H9 (cell line): ENCODE measurements around the gene DEAF1. TPM values are rescaled to one million over a fixed set of nuclear protein-coding genes. Genes with fewer than 3 reads are reported as not detected.

ENCODE experiments used
- DNase-seq: peaks from one replicate; pipeline ENCODE4 v3.0.0-alpha.2; 2017
- H2AFZ ChIP-seq: one replicate; pipeline ENCODE4 v1.6.1; 2013; ENCODE audit warnings: mild to moderate bottlenecking, low read length, control low read depth, moderate library complexity
- H2AK5ac ChIP-seq: 2 replicates; pipeline ENCODE4 v1.6.1; 2013; ENCODE audit warnings: low read length, control low read depth, mixed read lengths; ENCODE audit not compliant: insufficient read length
- H2BK120ac ChIP-seq: one replicate; pipeline ENCODE4 v1.6.1; 2013; ENCODE audit warnings: low read depth, mild to moderate bottlenecking, low read length, control low read depth, inconsistent platforms; ENCODE audit not compliant: poor library complexity, severe bottlenecking
- H2BK12ac ChIP-seq: 2 replicates; pipeline ENCODE4 v1.6.1; 2013; ENCODE audit warnings: low read length, control low read depth, mixed read lengths, low read depth; ENCODE audit not compliant: insufficient read length
- H2BK15ac ChIP-seq: 2 replicates; pipeline ENCODE4 v1.6.1; 2013; ENCODE audit warnings: low read depth, low read length, control low read depth
- H2BK20ac ChIP-seq: one replicate; pipeline ENCODE4 v1.6.1; 2013; ENCODE audit warnings: low read depth, mild to moderate bottlenecking, low read length, control low read depth, inconsistent platforms; ENCODE audit not compliant: poor library complexity, severe bottlenecking
- H2BK5ac ChIP-seq: 2 replicates; pipeline ENCODE4 v1.6.1; 2013; ENCODE audit warnings: low read length, control low read depth, mixed read lengths; ENCODE audit not compliant: insufficient read length
- H3K14ac ChIP-seq: 2 replicates; pipeline ENCODE4 v1.6.1; 2013; ENCODE audit warnings: low read length, control low read depth; ENCODE audit not compliant: insufficient read depth
- H3K18ac ChIP-seq: 2 replicates; pipeline ENCODE4 v1.6.1; 2013; ENCODE audit warnings: low read depth, mild to moderate bottlenecking, mixed read lengths, low read length, control low read depth; ENCODE audit not compliant: insufficient read length
- H3K23ac ChIP-seq: 2 replicates; pipeline ENCODE4 v1.6.1; 2013; ENCODE audit warnings: low read length, control low read depth, mixed read lengths, low read depth; ENCODE audit not compliant: insufficient read length
- H3K23me2 ChIP-seq: 2 replicates; pipeline ENCODE4 v1.6.1; 2013; ENCODE audit warnings: low read depth, mild to moderate bottlenecking, mixed read lengths, low read length, control low read depth; ENCODE audit not compliant: insufficient read length, poor library complexity, severe bottlenecking
- H3K27ac ChIP-seq: 2 replicates; pipeline ENCODE4 v1.5.1; 2013; ENCODE audit warnings: low read length, control low read depth, mixed read lengths, low read depth; ENCODE audit not compliant: insufficient read length
- H3K27me3 ChIP-seq: 2 replicates; pipeline ENCODE4 v1.6.1; 2013; ENCODE audit warnings: low read length, control low read depth, inconsistent platforms; ENCODE audit not compliant: insufficient read depth
- H3K4ac ChIP-seq: 2 replicates; pipeline ENCODE4 v1.6.1; 2013; ENCODE audit warnings: low read depth, mild to moderate bottlenecking, control low read depth, inconsistent platforms, low read length, moderate library complexity
- H3K4me1 ChIP-seq: 2 replicates; pipeline ENCODE4 v1.6.1; 2013; ENCODE audit warnings: low read length, control low read depth, inconsistent platforms; ENCODE audit not compliant: insufficient read depth
- H3K4me2 ChIP-seq: 2 replicates; pipeline ENCODE4 v1.6.1; 2013; ENCODE audit warnings: low read length, control low read depth, mixed read lengths; ENCODE audit not compliant: insufficient read length, insufficient read depth
- H3K56ac ChIP-seq: 2 replicates; pipeline ENCODE4 v1.6.1; 2013; ENCODE audit warnings: low read depth, mild to moderate bottlenecking, mixed read lengths, low read length, control low read depth; ENCODE audit not compliant: insufficient read length
- H3K79me1 ChIP-seq: 2 replicates; pipeline ENCODE4 v1.6.1; 2013; ENCODE audit warnings: low read depth, mild to moderate bottlenecking, moderate library complexity, low read length, control low read depth, inconsistent platforms; ENCODE audit not compliant: insufficient read depth, poor library complexity, severe bottlenecking
- H3K79me2 ChIP-seq: 2 replicates; pipeline ENCODE4 v1.6.1; 2013; ENCODE audit warnings: low read length, control low read depth, inconsistent platforms; ENCODE audit not compliant: insufficient read depth
- H3K9ac ChIP-seq: 2 replicates; pipeline ENCODE4 v1.6.1; 2013; ENCODE audit warnings: low read length, control low read depth, mixed read lengths; ENCODE audit not compliant: insufficient read length; ENCODE audit errors: extremely low read depth
- H3K9me3 ChIP-seq: one replicate; pipeline ENCODE4 v1.6.1; 2013; ENCODE audit warnings: low read depth, low read length, inconsistent platforms; ENCODE audit not compliant: control insufficient read depth
- H3T11ph ChIP-seq: one replicate; pipeline ENCODE4 v1.6.1; 2013; ENCODE audit warnings: mild to moderate bottlenecking, low read length, control low read depth, inconsistent platforms
- H4K20me1 ChIP-seq: one replicate; pipeline ENCODE4 v1.6.1; 2013; ENCODE audit not compliant: control insufficient read depth, insufficient read length, insufficient read depth
- H4K5ac ChIP-seq: 2 replicates; pipeline ENCODE4 v1.6.1; 2013; ENCODE audit warnings: low read depth, mild to moderate bottlenecking, mixed read lengths, low read length, control low read depth; ENCODE audit not compliant: insufficient read length
- H4K8ac ChIP-seq: replicated peaks from 2 replicates; pipeline ENCODE4 v1.6.1; 2013; ENCODE audit warnings: low read length, control low read depth, mixed read lengths, low read depth; ENCODE audit not compliant: insufficient read length
- H4K91ac ChIP-seq: 2 replicates; pipeline ENCODE4 v1.6.1; 2013; ENCODE audit warnings: low read depth, mild to moderate bottlenecking, moderate library complexity, mixed read lengths, low read length, control low read depth; ENCODE audit not compliant: insufficient read length
- H3K27ac Mint-ChIP-seq, 3 experiments: 2 replicates in 2 of 3; 3 replicates in 1 of 3; pipeline ENCODE4 v1.8.0; 2020 to 2021; ENCODE audit warnings: mixed read lengths in 3 of 3, mild to moderate bottlenecking in 1 of 3, moderate library complexity in 1 of 3
- H3K27me3 Mint-ChIP-seq: 2 replicates; pipeline ENCODE4 v1.8.0; 2021; ENCODE audit warnings: low read depth, mild to moderate bottlenecking, moderate library complexity, mixed read lengths
- H3K36me3 Mint-ChIP-seq, 3 experiments: 2 replicates in 2 of 3; 3 replicates in 1 of 3; pipeline ENCODE4 v1.8.0; 2020 to 2021; ENCODE audit warnings: low read depth in 3 of 3, mixed read lengths in 3 of 3; ENCODE audit not compliant: insufficient read depth in 1 of 3
- H3K4me1 Mint-ChIP-seq, 2 experiments: 2 replicates each; pipeline ENCODE4 v1.8.0; 2020; ENCODE audit warnings: mixed read lengths in 2 of 2
- H3K4me3 Mint-ChIP-seq, 2 experiments: 2 replicates in 1 of 2; 3 replicates in 1 of 2; pipeline ENCODE4 v1.8.0; 2020 to 2021; ENCODE audit warnings: mild to moderate bottlenecking in 2 of 2, mixed read lengths in 2 of 2, moderate library complexity in 1 of 2
- H3K9me3 Mint-ChIP-seq, 2 experiments: 2 replicates in 1 of 2; 3 replicates in 1 of 2; pipeline ENCODE4 v1.8.0; 2020; ENCODE audit warnings: mild to moderate bottlenecking in 2 of 2, mixed read lengths in 2 of 2, moderate library complexity in 1 of 2
- WGBS: extraction: QIAGEN DNeasy Blood & Tissue Kit; methylation state at CpG from one replicate; pipeline ENCODE4 v1.1.7; 2013; ENCODE audit warnings: missing lambda C conversion rate, low lambda C conversion rate, mixed read lengths; ENCODE audit not compliant: insufficient read length; ENCODE audit errors: extremely low coverage; 5-methylcytosine and 5-hydroxymethylcytosine counted together
- total RNA-seq: library from RNA; stranded (reverse); gene quantifications from 2 replicates; pipeline ENCODE4 v1.2.1, GENCODE V29; 2021
- TF ChIP-seq, protein P1 (sequence below): fragments of 200-600 bp; sonication (generic); conservative IDR thresholded peaks from 3 replicates; pipeline ENCODE4 v1.8.0; 2021; ENCODE audit warnings: antibody characterized with exemption, mild to moderate bottlenecking

Gene DEAF1
- total RNA-seq, 1 experiment from 2014 or later, result 67.3 TPM

DNA sequence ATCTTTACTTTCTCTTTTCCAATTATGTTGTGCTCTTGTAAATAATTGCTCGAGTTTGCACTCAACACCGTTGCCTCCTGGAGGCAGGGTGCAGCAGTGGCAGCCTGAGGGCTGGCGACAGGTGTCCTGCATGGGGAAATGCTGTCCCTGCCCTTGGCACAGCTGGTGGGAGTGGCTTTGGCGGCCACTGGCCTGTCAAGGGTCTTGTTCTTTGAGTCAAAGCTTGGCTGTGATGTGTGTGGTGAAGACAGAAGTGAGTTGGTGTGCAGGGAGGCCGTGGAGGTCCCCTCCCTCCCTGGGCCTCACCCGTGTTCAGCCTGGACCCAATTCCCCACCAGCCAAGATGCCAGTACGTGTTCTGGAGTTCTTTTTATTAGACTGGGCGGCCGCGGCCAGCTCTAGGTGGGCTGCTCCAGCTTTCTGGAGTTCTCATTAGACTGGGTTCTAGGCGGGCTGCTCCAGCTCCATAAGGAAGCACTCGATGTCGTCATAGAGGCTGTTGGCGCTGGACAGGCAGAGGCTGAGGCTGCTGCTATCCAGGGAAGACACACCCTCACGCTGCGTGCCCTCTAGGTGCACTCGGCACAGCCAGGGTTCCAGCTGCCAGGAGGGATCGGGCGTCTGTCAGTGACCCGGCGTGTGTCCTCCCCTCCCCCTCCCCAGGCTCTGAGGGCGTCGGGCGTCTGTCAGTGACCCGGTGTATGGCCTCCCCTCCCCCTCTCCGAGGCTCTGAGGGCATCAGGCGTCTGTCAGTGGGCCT, 82.6 kb downstream of the DEAF1 start:
- Histone ChIP-seq H3T11ph (no peak overlapping the region), H3K14ac (no peak overlapping the region), H2AK5ac (no peak overlapping the region), H3K27me3 (no peaks in the 10 kb centered on the region), H4K20me1 (no peaks in the 10 kb centered on the region), H4K8ac (no peak overlapping the region), H3K4me2 (no peak overlapping the region), H3K79me2 (no peaks in the 10 kb centered on the region), H3K18ac (no peak overlapping the region), H3K9ac (no peak overlapping the region), H3K79me1 (no peaks in the 10 kb centered on the region), H2BK15ac (no peak overlapping the region), H2BK5ac (no peak overlapping the region), H4K91ac (no peak overlapping the region), H2AFZ (no peak overlapping the region), H3K23ac (no peak overlapping the region), H2BK20ac (no peak overlapping the region), H2BK120ac (no peak overlapping the region), H3K27ac (no peak overlapping the region), H3K23me2 (peaks cover 4% of the 10 kb centered on the region), H3K56ac (no peak overlapping the region), H3K4ac (no peak overlapping the region), H3K9me3 (no peaks in the 10 kb centered on the region), H2BK12ac (no peak overlapping the region), H4K5ac (no peak overlapping the region), H3K4me1 (no peaks in the 10 kb centered on the region)
- Mint-ChIP-seq H3K27me3 (no peaks in the 10 kb centered on the region), H3K4me3 (peak overlapping the region in 1 of 2 experiments; percentile 52; a peak in 1 of 5 replicates), H3K36me3 (peaks cover 10 to 42% (median 41%) of the 10 kb centered on the region in 3 experiments; a peak in 6 of 7 replicates), H3K4me1 (peaks cover 4 to 6% of the 10 kb centered on the region in 2 experiments; a peak in 3 of 4 replicates), H3K27ac (peak overlapping the region in 2 of 3 experiments; percentile 71 to 90; a peak in 5 of 7 replicates), H3K9me3 (no peaks in the 10 kb centered on the region)
- WGBS, result no CpG with 5 or more reads among the region's 27 CpGs
- DNase-seq, result peak; percentile 68
- TF ChIP-seq, protein P1, sequence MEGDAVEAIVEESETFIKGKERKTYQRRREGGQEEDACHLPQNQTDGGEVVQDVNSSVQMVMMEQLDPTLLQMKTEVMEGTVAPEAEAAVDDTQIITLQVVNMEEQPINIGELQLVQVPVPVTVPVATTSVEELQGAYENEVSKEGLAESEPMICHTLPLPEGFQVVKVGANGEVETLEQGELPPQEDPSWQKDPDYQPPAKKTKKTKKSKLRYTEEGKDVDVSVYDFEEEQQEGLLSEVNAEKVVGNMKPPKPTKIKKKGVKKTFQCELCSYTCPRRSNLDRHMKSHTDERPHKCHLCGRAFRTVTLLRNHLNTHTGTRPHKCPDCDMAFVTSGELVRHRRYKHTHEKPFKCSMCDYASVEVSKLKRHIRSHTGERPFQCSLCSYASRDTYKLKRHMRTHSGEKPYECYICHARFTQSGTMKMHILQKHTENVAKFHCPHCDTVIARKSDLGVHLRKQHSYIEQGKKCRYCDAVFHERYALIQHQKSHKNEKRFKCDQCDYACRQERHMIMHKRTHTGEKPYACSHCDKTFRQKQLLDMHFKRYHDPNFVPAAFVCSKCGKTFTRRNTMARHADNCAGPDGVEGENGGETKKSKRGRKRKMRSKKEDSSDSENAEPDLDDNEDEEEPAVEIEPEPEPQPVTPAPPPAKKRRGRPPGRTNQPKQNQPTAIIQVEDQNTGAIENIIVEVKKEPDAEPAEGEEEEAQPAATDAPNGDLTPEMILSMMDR, result peak; percentile 49
